NCI-H2171 treated with DMSO at 0.1 percent for 48 hours (cell line): Measurements from ENCODE around the gene PLXNA1.

Source experiments
- DNase-seq: peaks from one replicate; lab custom pipeline; 2025; lab: John Stamatoyannopoulos, UW

The PLXNA1 gene

DNA sequence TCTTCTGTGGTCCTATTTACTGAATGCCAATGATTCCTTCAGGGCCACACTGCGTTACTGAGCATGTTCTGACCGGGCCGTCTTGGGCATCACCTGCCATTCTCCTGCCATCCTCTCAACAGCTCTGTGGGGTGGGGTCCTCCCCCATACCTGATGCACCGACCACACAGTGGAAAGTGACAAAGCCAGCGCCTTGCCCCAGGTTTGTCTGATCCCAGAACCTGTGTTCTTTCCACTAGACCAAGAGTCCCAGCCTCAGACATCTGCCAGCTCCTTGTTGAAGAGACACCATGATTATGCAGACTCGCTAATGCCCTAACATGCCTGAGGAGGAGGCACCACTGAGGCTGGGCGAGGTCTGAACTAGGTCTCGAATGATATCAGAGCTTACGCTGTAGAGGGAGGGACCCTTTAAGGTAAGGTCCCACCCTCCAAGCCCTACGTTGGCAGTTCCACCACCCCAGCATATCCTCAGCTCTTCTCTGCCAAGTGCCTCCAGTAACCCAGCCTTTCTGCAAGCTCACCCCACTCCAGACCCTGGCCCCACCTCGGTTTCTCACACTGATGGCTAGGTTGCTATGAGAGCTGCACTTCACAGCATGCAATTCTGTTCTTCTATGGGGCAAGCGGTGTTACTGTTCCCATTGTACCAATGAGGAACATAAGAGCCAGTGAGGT, 29.8 kb upstream of the PLXNA1 start:
- no peak for DNase-seq

GRCh38 chr3:126954141-126954842, 28.6 kb upstream of the PLXNA1 start:
- DNase-seq, result no peak

DNA sequence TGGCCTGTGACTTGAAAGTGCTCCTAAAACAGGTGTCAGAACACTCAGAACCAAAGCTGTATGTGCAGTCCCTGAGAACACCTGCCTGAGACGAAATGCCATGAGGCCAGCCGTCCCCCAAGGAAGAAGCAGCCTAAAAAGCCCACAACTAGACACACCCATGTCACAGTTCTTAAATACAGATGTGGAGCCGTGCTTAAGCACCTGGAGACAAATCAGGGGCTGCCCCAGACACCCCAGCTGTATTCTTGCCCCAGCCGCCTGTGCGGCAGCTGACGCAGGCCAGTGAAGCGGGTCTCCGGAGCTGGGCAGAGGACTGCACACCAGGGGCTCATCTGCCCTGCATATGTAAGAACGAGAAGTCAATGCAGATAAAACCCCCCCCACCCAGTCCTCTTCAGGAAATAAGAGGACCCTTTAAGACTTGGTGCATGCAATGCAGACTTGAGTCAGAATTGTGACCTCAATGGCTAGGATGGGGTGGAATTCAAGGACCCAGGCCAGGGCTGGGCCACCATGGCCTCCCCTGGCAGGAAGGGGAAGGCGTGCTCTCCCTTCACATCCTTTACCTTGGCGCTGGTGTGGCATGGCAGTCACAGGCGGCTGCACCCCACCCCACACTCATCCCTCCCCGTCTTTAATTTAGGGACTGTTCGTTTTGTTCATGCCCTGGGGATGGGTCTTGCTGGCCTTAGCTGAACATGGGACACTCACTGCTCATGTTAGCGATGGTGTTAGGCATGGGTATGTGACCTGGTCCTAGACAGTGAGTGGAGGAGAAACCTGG, 27.7 kb upstream of the PLXNA1 start:
- no peak for DNase-seq

GRCh38 chr3:126956361-126956760, 26.6 kb upstream of the PLXNA1 start:
- DNase-seq, result peak; percentile 62

DNA sequence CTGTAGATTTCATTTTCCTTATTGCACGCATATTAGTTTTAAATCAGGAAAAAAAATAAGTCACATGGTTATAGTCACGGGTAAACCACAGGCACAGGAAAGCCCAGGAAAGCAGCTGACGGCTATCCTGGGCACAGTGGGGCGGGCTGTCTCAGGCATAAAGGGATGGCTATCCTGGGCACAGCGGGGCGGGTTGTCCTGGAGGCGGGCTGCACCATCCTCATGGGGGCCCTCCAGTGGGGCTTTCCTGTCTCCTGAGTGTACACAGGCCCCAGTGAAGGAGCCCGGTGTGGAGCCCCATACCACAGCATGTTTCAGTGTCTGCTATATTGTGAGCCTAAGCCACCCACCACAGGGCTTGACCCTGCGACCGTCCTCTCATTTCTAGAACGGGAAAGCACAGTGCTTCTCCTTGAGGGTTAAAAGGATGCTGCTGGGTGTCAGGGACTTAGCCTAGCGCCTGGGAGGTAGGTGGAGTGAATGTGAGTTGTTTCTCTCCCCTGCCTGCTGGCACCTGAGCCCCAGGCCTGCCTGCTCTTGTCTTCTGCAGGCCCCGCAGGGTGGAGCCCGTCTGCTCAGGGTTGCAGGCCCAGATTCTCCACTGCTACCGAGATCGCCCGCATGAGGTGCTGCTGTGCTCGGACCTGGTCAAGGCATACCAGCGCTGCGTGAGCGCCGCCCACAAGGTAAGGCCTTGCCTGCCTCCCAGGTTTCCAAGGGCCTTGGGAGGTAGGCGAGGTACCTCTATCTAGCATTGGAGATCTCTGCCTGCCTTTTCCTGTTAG, 25.9 kb upstream of the PLXNA1 start:
- peak; percentile 93 for DNase-seq

DNA sequence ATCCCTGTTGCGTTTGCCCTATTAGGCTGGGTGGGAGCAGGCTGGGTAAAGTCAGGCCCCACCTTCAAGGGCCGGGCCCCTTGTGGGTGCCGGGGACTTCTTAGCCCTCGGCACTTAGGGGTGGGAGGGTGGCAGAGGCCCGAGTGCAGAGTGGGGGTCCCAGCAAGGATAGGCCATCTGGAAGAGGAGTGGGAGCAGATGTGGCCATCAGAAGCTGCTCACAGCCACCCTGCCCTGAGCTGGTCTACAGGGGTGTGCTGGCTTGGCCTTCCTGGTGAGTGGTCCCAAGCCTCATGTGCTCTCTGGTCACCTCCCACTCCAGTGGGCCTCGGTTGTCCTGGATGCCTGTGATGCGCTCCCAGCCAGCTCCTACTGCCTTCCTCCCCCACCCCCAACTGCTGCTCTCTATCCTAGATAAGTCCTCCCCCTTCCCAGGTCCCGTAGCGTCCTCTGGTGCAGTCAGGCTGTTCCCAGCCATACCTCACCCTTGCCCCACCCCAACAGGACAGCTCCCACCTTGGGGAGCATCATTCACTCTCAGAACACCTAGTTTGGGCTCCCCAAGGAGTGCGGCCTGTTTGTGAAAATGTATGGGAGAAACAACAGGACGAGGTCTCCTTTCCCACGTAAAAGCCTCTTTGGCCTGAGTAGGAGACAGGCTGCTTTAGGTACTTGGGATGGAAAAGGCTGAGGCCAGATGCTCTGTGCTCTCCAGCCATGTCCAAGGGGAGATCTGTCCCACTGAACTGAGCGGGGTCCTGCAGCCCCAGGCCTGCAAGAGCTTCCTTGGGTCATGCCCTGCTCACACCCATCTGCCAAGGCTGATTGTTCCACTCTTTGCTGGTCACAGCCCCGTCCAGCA, 24.9 kb upstream of the PLXNA1 start:
- no peak for DNase-seq

GRCh38 chr3:126958638-126959085, 24.3 kb upstream of the PLXNA1 start:
- DNase-seq, result no peak

DNA sequence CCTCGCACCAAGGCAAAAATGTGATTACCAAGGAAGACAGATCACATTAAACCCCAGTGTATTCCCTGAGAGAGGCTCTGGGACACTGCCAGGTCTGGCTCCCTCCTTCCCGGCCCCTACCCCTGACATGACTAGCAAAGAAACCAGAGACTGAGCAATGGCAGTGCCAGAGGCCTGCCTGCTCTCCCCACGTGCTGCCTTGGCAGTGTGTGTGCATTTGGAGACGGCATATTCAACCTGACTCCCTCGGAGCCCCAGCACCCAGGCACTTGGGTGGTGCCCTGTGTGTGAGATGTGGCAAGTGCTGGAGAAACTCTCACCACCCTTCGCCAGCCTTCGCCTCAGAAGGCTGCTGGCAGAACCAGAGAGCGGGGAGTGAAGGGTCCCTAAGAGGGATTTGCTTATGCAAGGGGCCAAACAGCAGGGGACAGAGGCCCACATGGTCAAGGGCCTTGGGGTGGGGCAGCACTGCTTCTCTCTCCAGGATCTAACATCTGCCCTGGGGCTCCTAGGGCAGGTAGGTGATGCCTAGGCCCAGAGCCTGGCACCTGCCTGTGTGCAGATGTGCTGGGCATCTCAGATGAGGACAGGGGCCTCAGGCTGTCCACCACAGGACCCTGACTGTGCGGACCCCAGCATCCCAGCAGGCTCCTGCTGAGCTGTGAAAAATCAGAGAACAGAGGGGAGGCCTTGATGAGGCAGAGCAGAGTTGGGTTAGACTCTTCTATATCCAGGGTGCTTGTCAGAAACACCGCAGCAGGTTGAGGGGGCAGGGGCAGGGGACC, 23.6 kb upstream of the PLXNA1 start:
- DNase-seq, result peak; percentile 10

- DNase-seq, result peak; percentile 44
Measured at GRCh38 chr3:126959921-126960603, 22.9 kb upstream of the PLXNA1 start.

GRCh38 chr3:126960604-126960995, 22.3 kb upstream of the PLXNA1 start:
- DNase-seq, result no peak

- DNase-seq, result peak; percentile 95
Measured at GRCh38 chr3:126961191-126961790, 21.6 kb upstream of the PLXNA1 start.

- no peak for DNase-seq
Measured at GRCh38 chr3:126961791-126962461, 21.0 kb upstream of the PLXNA1 start.

- DNase-seq, result no peak
Measured at GRCh38 chr3:126962756-126963155, 20.2 kb upstream of the PLXNA1 start.

DNA sequence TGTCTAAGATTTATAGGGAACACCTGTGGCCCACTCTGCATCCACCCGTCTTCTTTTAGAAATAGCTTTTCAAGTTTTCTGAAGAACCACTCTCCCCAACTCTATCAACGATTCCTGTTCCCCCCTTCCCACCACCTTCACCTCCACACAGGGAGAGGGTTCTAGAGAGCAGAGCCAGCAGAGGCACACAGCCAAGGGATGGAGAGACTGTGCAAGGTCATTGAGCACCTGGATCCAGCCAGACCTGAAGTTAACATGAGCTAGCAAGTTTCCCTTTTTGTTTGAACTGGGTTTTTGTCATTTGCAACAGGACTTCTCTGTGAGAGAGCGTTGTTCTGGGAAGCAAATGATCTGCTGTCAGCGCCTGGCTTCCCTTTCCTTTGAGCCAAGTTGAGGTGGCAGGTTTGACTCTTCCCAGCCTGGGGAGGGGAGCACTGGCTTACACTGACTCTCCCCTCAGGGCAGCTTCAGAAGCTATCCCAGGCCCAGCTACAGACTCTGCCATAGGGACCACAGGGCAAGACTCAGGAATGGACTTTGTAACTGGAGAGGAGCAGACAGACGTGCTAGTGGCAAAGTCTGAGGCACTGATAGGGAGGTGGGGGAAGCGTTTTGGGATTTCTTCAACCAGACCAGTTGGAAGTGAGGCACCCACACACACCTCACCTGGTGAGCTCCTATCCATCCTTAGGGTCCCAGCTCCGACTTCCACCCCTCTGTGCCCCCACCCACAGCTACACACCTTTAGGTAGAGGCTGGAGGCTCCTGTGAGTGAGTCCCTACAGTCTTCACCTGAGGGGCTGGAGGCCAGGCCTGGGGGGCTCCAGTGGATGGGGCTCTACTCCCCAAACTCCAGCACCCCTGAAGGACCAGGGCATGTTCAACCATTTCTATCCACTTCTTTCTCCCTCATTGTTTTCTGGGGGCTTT, 19.4 kb upstream of the PLXNA1 start:
- DNase-seq, result no peak

DNA sequence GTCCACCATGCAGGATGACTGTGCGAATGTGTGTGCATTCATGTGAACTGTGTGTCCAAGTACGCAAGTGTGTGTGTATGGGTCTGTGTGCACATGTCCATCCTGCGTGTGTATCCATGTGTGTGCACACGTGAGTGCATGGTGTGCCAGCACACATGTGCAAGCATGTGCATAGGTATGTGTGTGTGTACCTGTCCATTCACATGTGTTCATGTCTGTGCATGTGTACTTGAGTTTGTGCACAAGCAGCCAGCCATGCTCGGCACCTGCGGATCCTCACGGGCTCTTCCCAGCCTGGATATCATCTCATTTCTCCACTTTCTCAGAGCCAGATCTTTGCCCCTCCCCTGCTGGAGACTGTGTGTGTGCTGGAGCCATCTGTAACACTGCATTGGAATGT, 18.7 kb upstream of the PLXNA1 start:
- peak; percentile 23 for DNase-seq

DNA sequence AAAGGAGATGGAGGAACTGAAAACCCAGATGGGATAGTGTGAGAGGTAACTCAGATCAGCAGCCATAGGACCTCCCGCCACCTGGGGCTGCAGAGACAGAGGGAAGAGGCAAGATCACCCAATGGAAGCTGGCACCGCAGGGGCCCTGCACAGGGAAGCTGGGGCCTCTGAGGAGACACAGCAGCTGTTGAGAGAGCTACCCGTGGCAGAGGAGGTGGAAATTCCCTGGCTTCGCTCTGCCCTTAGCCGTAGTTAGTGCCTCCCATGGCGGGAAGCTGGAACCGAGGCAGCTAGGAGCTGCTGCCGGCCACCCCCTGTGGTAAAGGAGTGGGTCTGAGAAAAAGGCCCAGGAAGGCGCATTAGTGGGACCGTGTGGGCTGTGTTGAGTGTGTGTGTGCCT, 18.0 kb upstream of the PLXNA1 start:
- peak; percentile 79 for DNase-seq

- DNase-seq, result no peak
Measured at GRCh38 chr3:126965526-126966080, 17.3 kb upstream of the PLXNA1 start.
